SK-N-SH (cell line): ENCODE measurements around the gene TRIM65. TPM values are rescaled to one million over a fixed set of nuclear protein-coding genes. Genes with fewer than 3 reads are reported as not detected.
"Not testable (repeated sequence)": the region's sequence is repeated elsewhere in the genome, so short reads cannot be mapped to it uniquely, and the experiment has no call there.

Experiments
- CTCF ChIA-PET: fragments of 300-600, 350-600 bp; formaldehyde crosslinking; extraction: SDS; loops from one replicate; lab custom pipeline; 2021; lab: Yijun Ruan, JAX
- POLR2A ChIA-PET: fragments of 350-600 bp; sonication (Branson Sonifier 250); formaldehyde crosslinking; extraction: SDS; loops from one replicate; lab custom pipeline; 2020; ENCODE audit warnings: antibody characterized with exemption, inconsistent platforms; lab: Yijun Ruan, JAX
- DNase-seq: peaks from one replicate; pipeline ENCODE4 v3.0.0; 2012
- H2AFZ ChIP-seq: fragments of 200-600 bp; sonication (generic); 2 replicates; pipeline ENCODE4 v1.8.1; 2016; ENCODE audit warnings: antibody characterized with exemption, mild to moderate bottlenecking, low read depth
- H3F3A ChIP-seq: fragments of 200-600 bp; sonication (generic); replicated peaks from 2 replicates; pipeline ENCODE3; 2016; ENCODE audit warnings: antibody characterized with exemption, mild to moderate bottlenecking; ENCODE audit not compliant: insufficient read depth
- H3K27ac ChIP-seq, 2 experiments: fragments of 200-500 bp in 1 of 2; fragments of 200-600 bp in 1 of 2; sonication (Bioruptor generic) in 1 of 2; sonication (generic), shearing (Covaris generic) in 1 of 2; 2 replicates each; pipeline versions ENCODE4 v1.5.1 to v1.6.1; 2014 to 2016; ENCODE audit warnings: low read depth in 2 of 2, inconsistent platforms in 1 of 2, low read length in 1 of 2, mild to moderate bottlenecking in 1 of 2, mixed read lengths in 1 of 2
- H3K27me3 ChIP-seq: fragments of 200-600 bp; sonication (generic), shearing (Covaris generic); 2 replicates; pipeline ENCODE4 v1.6.1; 2016; ENCODE audit warnings: mixed run types; ENCODE audit not compliant: insufficient read depth
- H3K36me3 ChIP-seq, 2 experiments: fragments of 200-500 bp in 1 of 2; fragments of 200-600 bp in 1 of 2; sonication (Bioruptor generic) in 1 of 2; sonication (generic) in 1 of 2; replicated peaks in 1 of 2; 2 replicates each; pipeline versions ENCODE3 to v1.5.1; 2014 to 2016; ENCODE audit warnings: low read length in 1 of 2, mild to moderate bottlenecking in 1 of 2; ENCODE audit not compliant: insufficient read depth in 2 of 2, control insufficient read depth in 1 of 2
- H3K4me1 ChIP-seq, 2 experiments: fragments of 200-500 bp in 1 of 2; fragments of 200-600 bp in 1 of 2; sonication (Bioruptor generic) in 1 of 2; sonication (generic), shearing (Covaris generic) in 1 of 2; 2 replicates each; pipeline versions ENCODE4 v1.5.1 to v1.6.1; 2014 to 2016; ENCODE audit warnings: low read depth in 1 of 2, low read length in 1 of 2, mixed run types in 1 of 2; ENCODE audit not compliant: insufficient read depth in 2 of 2, control insufficient read depth in 1 of 2
- H3K4me2 ChIP-seq: fragments of 200-600 bp; sonication (generic), shearing (Covaris generic); 2 replicates; pipeline ENCODE4 v1.6.1; 2017; ENCODE audit warnings: mixed run types
- H3K4me3 ChIP-seq, 2 experiments: fragments of 200-500 bp in 1 of 2; fragments of 200-600 bp in 1 of 2; sonication (Bioruptor generic) in 1 of 2; sonication (generic), shearing (Covaris generic) in 1 of 2; 2 replicates each; pipeline versions ENCODE4 v1.5.1 to v1.8.1; 2014 to 2016; ENCODE audit warnings: low read depth in 2 of 2, inconsistent platforms in 1 of 2, low read length in 1 of 2, mild to moderate bottlenecking in 1 of 2, mixed read lengths in 1 of 2, moderate library complexity in 1 of 2
- H3K79me2 ChIP-seq: fragments of 200-600 bp; sonication (generic); 2 replicates; pipeline ENCODE4 v1.8.1; 2017; ENCODE audit warnings: mild to moderate bottlenecking; ENCODE audit not compliant: insufficient read depth
- H3K9ac ChIP-seq: fragments of 200-600 bp; sonication (generic); 2 replicates; pipeline ENCODE4 v1.6.1; 2017; ENCODE audit warnings: mixed run types
- H3K9me2 ChIP-seq: fragments of 200-600 bp; sonication (generic); 2 replicates; pipeline ENCODE4 v1.6.1; 2017; ENCODE audit warnings: mixed run types
- H3K9me3 ChIP-seq: fragments of 200-600 bp; sonication (generic); 2 replicates; pipeline ENCODE4 v1.6.1; 2017; ENCODE audit warnings: mixed run types, mild to moderate bottlenecking, moderate library complexity
- H4K20me1 ChIP-seq: fragments of 200-600 bp; sonication (generic); 2 replicates; pipeline ENCODE4 v1.6.1; 2017; ENCODE audit warnings: mild to moderate bottlenecking, mixed run types; ENCODE audit not compliant: insufficient read depth
- FOXM1 ChIP-seq: IDR thresholded peaks from 2 replicates; pipeline ENCODE4 v1.4.0; 2012; ENCODE audit warnings: low read depth, mild to moderate bottlenecking
- REST ChIP-seq: IDR thresholded peaks from 2 replicates; pipeline ENCODE4 v1.6.1; 2012; ENCODE audit warnings: mild to moderate bottlenecking, low read depth, low read length, moderate library complexity
- SIN3A ChIP-seq: IDR thresholded peaks from 2 replicates; pipeline ENCODE4 v1.6.1; 2012; ENCODE audit warnings: low read depth, mild to moderate bottlenecking, low read length, moderate library complexity, borderline replicate concordance
- USF1 ChIP-seq: IDR thresholded peaks from 2 replicates; pipeline ENCODE4 v1.4.0; 2012; ENCODE audit warnings: low read depth, borderline replicate concordance
- WGBS: methylation state at CpG from one replicate; pipeline ENCODE4 v1.1.6; 2017; ENCODE audit warnings: low lambda C conversion rate; 5-methylcytosine and 5-hydroxymethylcytosine counted together
- polyA plus RNA-seq, 3 experiments: library from polyadenylated mRNA; depleted of rRNA; stranded (reverse); fragments of >200 nt; gene quantifications; 2 replicates each; pipeline ENCODE4 v1.2.3, GENCODE V29; 2012

TRIM65 gene
- polyA plus RNA-seq, 1 of the 3 experiments (the other 2 are of a cell fraction) = 13.1 TPM

GRCh38 chr17:75869282-75870141 is 27.2 kb downstream of the TRIM65 start (continued):
- TF ChIP-seq SIN3A (no peak), FOXM1 (no peak), USF1 (no peak), REST (no peak)

GRCh38 chr17:75868730-75869281 is 27.9 kb downstream of the TRIM65 start:
- not testable (repeated sequence) for H3K36me3 ChIP-seq, H3F3A ChIP-seq, H4K20me1 ChIP-seq, H3K9me3 ChIP-seq, H3K27me3 ChIP-seq, H3K79me2 ChIP-seq, H3K27ac ChIP-seq, H3K4me1 ChIP-seq, H3K9ac ChIP-seq, H3K9me2 ChIP-seq, H3K4me2 ChIP-seq, DNase-seq, H2AFZ ChIP-seq, H3K4me3 ChIP-seq
- ChIA-PET CTCF (interaction anchor here (1.7 to 5.6 kb wide), 5 partner anchors 8 to 86 kb away, joined by 4 to 42 read pairs (median 15); partner anchors contain the start of genes TRIM47 and WBP2), POLR2A (interaction anchor here (0.9 kb wide), 1 partner anchor 9 kb away, joined by 4 read pairs; no protein-coding TSS in a partner anchor)
- 92% methylated on average over 12 of the region's 12 CpGs for WGBS

- H3K4me2 ChIP-seq, H3K4me3 ChIP-seq, H3K4me1 ChIP-seq, H3F3A ChIP-seq, H3K36me3 ChIP-seq, H3K9me3 ChIP-seq, H3K9ac ChIP-seq, H2AFZ ChIP-seq, DNase-seq, H4K20me1 ChIP-seq, POLR2A ChIA-PET, H3K27me3 ChIP-seq, H3K9me2 ChIP-seq, H3K79me2 ChIP-seq, H3K27ac ChIP-seq: not testable (repeated sequence)
- CTCF ChIA-PET = interaction anchor here (1.1 to 1.6 kb wide), 3 partner anchors 10 to 112 kb away, joined by 4 to 5 read pairs (median 4); partner anchors contain the start of gene TRIM65
- WGBS = 89% methylated on average over 17 of the region's 17 CpGs
Observed at GRCh38 chr17:75865404-75866188, 31.2 kb downstream of the TRIM65 start.

- H3K9me3 ChIP-seq, DNase-seq, H3K4me2 ChIP-seq, H4K20me1 ChIP-seq, H3K79me2 ChIP-seq, H3K4me3 ChIP-seq, H3F3A ChIP-seq, H3K36me3 ChIP-seq, POLR2A ChIA-PET, H3K9me2 ChIP-seq, H3K27ac ChIP-seq, H3K9ac ChIP-seq, H3K27me3 ChIP-seq, H3K4me1 ChIP-seq: not testable (repeated sequence)
- peak overlapping the region; percentile 14; the same call in 1 of the 2 replicates for H2AFZ ChIP-seq
- CTCF ChIA-PET = interaction anchor here (0.8 to 1.1 kb wide), 5 partner anchors 11 to 111 kb away, joined by 3 to 4 read pairs (median 4); partner anchors contain the start of gene GALK1
- 91% methylated on average over 4 of the region's 4 CpGs for WGBS
Observed at GRCh38 chr17:75864887-75865286, 31.9 kb downstream of the TRIM65 start.
